Esophagus squamous epithelium (tissue), 4 donors: ENCODE data around the gene SLC34A1.

Experiments
- CTCF ChIP-seq, 6 experiments: fragments of 450-650 bp in 4 of 6; fragments of 200-600 bp in 2 of 6; sonication (generic) in 2 of 6; IDR thresholded peaks; one replicate each; pipeline ENCODE4 v1.5.1; 2016 to 2019; ENCODE audit warnings: antibody characterized with exemption in 6 of 6, mild to moderate bottlenecking in 4 of 6, moderate library complexity in 4 of 6
- POLR2A ChIP-seq, 4 donors: fragments of 450-650 bp; IDR thresholded peaks; one replicate each; pipeline ENCODE4 v1.6.1; 2017; ENCODE audit warnings: antibody characterized with exemption in 4 of 4, mild to moderate bottlenecking in 4 of 4, moderate library complexity in 3 of 4

DNA sequence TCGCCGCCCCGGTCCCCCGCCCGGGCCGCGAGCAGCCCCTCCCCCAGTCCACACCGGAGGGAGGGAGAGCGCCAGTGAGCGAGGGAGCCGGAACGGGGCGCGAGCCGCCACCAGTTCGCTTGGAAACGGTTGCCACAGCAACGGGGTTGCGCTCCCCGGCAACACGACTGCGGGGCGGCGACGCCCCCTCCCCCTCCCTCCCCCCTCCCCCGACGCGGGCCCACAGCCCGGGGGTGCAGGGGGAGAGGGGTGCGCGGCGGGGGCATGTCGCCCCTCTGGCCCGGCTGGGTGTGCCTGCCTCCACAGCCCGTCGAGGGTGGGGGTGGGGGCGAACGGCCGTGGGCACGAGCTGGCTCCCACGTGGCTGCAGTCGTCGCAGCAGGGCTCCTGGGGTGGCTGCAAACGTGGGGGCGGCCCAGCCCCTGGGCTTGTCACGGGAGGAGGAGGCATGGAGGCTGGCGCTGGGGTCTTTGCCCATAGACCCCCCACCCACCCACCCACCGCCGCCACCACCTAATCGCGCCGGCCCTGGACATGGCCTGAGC is 62.9 kb downstream of the SLC34A1 start:
- no peak for TF ChIP-seq CTCF (IDR thresholded peaks at IDR 0.05)
- no peak for TF ChIP-seq POLR2A (IDR thresholded peaks at IDR 0.05)
